ENCODE results near the gene SNX4.
"Not testable (repeated sequence)": the region's sequence is repeated elsewhere in the genome, so short reads cannot be mapped to it uniquely, and the experiment has no call there.

SNX4 gene

DNA sequence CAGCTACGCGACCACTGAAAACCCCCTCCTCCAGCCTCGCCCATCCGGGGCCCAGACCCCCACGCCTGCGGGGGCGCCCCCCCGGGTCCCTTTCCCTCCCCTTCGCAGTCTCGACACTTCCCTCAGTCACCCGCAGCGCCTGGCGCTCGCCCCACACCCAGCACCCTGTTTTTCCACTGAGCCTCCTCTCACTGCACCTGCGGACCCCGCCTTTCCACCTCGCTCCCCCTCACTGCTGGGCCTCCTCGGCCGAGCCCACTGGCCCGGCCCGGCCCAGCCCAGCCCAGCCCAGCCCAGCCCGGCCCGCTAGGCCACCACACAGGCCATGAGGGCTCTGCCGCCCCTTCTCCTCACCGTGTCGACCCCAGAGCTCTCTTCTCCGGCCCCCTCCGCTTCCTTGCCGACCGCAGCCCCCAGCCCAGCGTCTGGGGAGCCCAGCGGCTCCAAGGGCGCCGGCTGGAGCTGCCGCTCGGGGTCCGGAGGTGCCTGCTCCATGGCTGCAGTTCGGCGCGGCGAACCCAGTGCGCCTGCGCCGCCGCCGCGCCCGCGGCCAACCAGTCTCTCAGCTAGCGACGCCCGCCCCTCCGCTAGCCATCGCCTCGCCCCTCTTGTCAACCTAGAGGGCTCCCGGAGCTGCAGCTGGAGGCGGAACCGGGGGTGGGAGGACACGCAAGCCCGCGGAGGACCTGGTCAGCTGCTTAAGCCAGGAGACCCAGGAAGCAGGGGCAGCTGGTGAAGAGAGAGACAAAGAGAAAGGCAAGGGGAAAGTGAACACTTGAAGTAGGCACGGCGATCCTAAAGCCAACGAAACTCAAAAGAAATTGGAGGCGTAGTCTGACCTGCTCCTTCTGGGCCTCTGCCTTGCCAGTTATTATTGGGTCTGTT, at the start of gene SNX4:
Gene SNX4 (minus strand): TSS at position 525 of the 885 bp plus-strand sequence. CDS start 30 bp downstream, at position 495.
- peak; percentile 97 for DNase-seq

- DNase-seq: no peak
Observed at GRCh38 chr3:125556314-125556713, 36.3 kb upstream of the SNX4 start.

DNA sequence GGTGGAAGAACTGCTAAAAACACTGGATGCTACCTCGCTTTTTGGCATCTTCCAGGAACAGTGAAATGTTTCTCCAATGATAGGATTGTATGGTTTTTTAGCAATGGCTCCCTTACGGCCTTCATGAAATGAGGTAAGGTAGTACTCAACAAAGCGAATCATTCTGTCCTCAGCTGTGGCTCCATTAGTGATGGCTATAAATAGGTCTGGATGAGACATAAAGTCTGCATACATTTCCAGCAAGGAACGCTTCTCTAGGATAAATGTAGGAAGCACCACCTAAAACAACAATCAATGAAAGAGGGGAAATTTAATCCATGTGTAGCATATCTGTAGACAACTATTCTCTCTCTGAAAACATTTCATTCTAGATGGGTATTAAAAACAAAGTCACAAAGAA, 32.4 kb upstream of the SNX4 start:
- DNase-seq: no peak

GRCh38 chr3:125528920-125529319, 8.9 kb upstream of the SNX4 start:
- no peak for DNase-seq

- no peak for DNase-seq
Observed at GRCh38 chr3:125525153-125525552, 5.2 kb upstream of the SNX4 start.

DNA sequence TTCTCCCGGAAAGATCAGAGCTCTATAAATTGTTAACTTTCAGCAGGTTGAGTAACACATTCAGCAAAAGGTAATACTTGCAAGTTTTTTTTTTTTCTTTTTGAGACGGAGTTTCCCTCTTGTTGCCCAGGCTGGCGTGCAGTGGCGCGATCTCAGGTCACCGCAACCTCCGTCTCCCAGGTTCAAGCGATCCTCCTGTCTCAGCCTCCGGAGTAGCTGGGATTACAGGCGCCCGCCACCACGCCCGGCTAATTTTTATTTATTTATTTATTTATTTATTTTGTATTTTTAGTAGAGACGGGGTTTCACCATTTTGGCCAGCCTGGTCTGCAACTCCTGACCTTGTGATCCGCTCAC, 539 bp upstream of the SNX4 start:
- not testable (repeated sequence) for DNase-seq

DNA sequence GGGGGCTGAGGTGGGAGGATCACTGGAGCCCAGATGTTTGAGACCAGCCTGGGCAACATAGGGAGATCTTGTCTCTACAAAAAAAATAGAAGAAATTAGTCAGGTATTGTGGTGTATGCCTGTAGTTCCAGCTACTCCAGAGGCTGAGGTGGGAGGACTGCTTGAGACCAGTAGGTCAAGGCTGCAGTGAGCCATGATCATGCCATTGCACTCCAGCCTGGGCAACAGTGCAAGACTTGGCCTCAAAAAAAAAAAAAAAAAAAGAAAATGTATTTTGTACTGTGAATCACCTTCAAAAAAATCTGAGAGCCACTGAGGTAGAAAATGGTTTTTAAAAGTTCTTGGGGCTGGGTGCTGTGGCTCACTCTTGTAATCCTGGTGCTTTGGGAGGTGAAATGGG, 4.6 kb downstream of the SNX4 start:
- no peak for DNase-seq

- no peak for DNase-seq
Observed at GRCh38 chr3:125513490-125514115, 6.4 kb downstream of the SNX4 start.

DNA sequence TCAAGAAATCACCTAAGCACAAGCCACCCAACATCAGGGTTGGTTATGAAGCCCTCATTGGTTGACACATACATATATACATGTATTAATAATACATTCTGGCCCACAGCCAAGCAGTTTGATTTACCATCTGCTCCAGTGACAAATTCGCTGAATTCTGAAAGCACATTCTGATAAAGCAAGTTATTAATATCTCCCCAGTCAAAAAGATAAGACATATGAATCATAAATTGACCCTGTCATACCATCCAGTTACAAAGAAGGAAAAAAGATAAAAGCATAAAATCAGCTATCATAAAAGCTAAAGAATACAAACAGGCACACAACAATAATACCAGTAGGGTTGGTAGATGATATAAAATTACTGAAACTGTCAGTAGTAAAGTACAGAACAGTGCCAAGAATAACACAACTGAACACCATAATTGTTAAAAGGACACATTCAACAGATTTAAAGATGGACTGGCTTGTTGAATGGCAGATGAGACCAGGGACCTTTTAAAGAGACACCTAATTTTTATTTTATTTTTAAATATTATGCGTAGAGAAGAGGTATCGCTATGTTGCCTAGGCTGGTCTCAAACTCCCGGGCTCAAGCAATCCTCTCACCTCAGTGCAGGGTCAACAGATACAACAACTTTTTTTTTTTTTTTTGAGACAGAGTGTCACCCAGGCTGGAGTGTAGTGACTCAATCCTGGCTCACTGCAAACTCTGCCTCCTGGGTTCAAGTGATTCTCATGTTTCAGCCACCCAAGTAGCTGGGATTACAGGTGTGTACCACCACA, 7.7 kb downstream of the SNX4 start:
- DNase-seq: peak; percentile 24

DNA sequence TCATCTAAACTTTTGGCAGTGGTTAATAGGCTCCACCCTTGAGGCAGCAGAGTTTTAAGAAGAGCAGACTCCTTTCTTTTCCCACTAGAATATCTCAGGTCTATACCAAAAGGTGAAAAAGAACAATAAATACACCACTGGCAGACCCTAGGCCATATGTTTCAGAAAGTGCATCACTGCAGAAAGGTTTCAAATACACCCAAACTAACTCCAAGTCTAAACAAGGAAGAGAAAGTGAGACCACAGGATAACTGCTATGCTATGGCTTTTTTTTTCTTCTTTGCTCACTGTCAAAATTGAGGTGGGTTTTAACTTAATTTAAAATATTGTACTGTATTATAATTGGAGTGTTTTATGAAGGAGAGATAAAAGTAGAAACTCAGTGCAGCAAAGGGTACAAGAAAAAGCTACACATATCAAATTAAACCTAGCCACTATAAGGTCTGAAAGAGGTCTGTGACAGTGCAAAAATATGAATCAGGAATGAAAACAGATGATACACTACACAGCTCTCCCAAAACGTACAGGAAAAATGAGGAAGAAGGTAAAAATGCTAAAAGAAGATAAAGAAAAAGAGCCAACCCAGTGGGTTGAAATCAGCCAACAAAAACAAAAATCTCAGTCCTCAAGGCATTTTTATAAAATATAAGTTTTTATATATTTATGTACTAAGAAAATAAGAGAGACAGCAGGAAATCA, 8.4 kb downstream of the SNX4 start:
- no peak for DNase-seq

DNA sequence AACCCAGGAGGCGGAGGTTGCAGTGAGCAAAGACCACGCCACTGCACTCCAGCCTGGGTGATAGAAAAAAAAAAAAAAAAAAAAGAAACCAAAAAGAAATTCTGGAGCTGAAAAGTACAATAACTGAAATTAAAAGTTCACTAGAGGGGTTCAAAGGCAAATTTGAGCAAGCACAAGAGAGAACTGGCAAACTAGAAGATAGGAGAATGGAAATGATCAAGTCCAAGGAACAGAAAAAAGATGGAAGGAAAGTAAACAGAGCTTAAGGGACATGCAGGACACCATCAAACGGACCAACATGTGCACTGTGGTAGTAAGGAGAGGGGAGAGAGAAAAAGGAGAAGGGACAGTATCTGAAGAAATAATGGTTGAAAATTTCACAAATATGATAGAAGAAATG, 12.9 kb downstream of the SNX4 start:
- DNase-seq: no peak

- DNase-seq: no peak
Observed at GRCh38 chr3:125498630-125499029, 21.4 kb downstream of the SNX4 start.

DNA sequence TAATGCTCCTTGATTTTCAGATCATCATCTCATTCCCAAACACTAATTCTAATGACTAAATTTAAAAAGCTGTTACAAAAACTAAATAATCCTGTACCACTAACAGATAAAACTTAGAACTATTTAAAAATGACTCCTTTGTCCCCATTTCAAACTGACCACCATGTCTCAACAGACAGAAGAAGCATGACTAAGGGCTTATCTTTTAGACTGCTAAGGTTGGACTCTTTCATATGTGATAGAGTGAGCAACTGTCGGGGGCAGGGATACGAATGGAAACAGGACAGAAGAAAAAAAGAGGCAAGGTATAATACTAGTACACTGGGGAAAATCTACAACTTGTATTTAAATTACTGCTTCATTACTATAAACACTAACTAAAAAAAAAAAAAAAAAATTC, 23.3 kb downstream of the SNX4 start:
- DNase-seq: no peak

- DNase-seq: no peak
Observed at GRCh38 chr3:125482406-125482805, 37.6 kb downstream of the SNX4 start.

GRCh38 chr3:125481786-125482185, 38.2 kb downstream of the SNX4 start:
- no peak for DNase-seq

DNA sequence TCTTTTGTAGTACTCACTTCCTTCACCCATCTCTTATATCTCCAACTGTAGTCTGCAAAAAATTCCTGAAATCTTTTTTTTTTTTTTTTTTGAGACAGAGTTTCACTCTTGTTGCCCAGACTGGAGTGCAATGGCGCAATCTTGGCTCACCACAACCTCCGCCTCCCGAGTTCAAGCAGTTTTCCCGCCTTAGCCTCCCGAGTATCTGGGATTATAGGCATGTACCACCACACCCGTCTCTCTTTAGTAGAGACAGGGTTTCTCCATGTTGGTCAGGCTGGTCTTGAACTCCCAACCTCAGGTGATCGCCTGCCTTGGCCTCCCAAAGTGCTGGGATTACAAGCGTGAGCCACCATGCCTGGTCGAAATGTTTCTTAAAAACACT, 38.6 kb downstream of the SNX4 start:
- not testable (repeated sequence) for DNase-seq

DNA sequence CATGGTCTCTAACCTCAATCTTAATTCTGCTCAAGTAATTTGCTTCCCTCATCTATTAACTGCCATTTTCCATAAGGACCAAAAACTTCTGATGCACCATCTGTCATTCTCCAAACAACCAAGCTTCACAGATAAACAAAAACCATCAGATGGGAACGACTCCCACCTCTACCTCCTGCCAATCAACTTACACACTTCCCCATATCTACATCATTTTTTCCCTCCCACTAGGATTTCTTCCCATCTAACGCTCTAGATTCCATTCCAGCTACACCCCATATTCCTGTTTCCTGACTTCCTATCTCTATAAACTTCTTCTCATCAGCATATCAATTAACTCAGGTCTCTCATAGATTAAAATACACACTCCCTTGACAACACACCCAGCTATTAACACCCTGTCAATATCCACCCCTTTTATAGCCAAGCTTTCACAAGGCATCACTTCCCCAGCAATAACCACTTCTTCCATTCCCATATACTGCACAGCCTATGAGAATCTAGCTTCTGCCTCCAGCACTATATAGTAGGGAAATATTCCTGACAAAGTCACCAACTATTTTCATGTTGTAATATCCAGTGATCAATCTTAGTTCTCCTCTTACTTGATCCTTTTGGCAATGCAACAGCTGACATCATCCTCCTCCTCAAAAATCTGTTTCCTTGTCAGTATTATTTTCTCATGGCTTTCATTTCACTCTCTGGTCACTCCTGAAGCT, 39.2 kb downstream of the SNX4 start:
- DNase-seq: no peak

- DNase-seq: no peak
Observed at GRCh38 chr3:125479091-125479490, 40.9 kb downstream of the SNX4 start.

DNA sequence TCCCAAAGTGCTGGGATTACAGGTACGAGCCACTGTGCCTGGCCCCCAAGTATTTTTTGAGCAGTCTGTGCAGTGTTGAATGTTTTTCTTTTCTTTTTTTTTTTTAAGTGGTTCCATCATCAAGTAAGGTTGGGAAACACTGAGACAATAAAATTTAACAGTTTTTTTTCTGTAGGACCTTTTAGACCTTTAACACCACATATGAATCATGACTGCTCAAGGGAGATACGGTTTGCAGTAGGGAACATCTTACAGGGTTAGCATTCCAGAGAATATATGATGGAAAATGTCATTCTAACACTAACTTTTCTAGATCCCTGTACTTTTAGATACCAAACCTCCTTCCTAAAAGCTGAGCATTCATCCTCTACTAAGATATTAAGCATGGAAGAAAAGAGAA, 41.7 kb downstream of the SNX4 start:
- DNase-seq: no peak

DNA sequence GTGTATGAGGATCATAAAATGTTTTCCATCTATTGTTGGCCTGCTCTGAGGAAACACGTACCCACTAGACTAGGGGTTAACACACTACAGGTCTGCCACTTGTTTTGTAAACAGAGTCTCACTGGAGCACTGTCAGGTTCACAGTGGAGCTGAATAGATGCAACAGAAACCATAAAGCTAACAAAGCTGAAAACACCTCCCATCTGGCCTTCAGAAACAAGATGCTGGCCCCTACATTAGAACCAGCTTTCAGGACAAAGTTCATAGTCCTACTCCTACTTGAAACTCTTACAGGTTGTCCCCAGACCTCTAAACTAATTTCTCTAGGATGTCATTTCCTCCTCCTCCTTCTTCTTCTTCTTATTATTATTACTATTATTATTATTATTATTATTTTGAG, 42.3 kb downstream of the SNX4 start:
- no peak for DNase-seq

- DNase-seq: no peak
Observed at GRCh38 chr3:125470671-125471070, 49.3 kb downstream of the SNX4 start.

DNA sequence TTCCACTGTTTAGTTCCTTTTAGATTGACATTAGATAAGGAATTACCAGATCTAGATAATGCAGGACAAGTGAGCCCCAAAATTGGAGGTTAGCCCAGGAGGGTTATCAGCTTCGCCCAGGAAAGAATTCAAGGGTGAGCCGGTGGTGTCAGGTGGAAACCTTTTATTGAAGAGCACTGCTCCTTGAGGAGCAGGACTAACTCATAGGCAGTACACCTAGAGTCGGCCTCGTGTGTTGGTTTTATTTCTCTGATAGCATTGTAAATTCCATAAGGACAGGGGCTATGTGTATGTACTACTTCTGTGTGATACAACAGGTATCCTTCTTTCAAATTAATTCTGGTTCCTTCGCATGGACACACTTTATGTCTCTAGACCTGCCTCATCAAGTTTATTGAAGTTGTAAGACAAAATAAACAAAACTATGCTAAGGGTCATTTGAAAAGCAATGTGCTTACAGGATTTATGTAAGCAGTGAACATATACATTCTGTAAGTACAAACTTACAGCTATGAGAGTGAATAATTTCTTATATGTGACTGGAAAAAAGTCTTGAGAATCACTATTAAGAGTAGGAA, 57.2 kb downstream of the SNX4 start:
- no peak for DNase-seq
